GM18517 (cell line): Measurements from ENCODE around the gene QDPR.
"Not testable (repeated sequence)": the region's sequence is repeated elsewhere in the genome, so short reads cannot be mapped to it uniquely, and the experiment has no call there.

Experiments used
- ATAC-seq: cut with Tn5 transposase; IDR thresholded peaks from one replicate; pipeline ENCODE4 v1.9.1; 2021; ENCODE audit warnings: mild to moderate bottlenecking, moderate library complexity; ENCODE audit not compliant: unreplicated experiment

The QDPR gene

DNA sequence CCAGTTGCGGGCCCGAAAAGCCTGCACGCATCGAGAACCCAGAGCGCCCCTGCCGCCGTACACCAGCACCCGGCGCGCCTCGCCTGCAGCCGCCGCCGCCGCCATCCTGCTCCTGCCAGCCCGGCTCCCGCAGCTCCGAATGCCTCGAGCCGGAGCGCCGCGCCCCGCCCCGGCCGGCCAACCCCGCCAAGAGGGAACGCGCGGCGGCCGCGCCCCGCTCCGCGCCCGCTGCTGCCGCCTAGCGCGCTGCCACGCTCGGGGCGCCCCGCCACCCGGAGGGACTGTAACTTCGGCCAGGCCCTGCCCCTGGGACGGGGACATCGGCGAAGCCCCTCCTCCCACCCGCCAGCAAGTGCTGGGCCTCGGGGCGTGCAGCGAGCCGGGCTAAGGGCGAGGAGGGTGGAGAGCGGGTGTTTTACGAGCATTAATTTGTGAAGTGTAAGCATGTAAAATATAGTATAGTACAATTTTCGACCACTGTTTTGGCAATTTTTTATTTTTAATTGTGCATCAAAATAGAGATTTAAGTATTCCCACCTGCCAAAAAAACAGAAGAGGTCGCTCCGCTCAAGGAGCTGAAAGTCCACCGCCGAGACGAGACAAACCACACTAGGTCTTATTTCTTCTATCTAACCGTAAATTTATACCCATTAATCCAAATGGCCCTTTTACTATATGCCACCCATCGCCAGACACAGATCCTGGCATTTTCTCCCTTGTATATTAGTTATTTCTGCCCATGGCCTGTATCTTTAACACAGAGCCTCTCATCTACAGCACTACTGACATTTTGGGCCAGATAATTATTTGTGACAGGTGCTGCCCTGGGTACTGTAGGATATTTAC is at the start of gene QDPR:
TSS of gene QDPR (minus strand) at position 141 of the 846 bp plus-strand sequence. CDS start at position 105, 36 bp downstream.
- ATAC-seq, result peak; percentile 98

DNA sequence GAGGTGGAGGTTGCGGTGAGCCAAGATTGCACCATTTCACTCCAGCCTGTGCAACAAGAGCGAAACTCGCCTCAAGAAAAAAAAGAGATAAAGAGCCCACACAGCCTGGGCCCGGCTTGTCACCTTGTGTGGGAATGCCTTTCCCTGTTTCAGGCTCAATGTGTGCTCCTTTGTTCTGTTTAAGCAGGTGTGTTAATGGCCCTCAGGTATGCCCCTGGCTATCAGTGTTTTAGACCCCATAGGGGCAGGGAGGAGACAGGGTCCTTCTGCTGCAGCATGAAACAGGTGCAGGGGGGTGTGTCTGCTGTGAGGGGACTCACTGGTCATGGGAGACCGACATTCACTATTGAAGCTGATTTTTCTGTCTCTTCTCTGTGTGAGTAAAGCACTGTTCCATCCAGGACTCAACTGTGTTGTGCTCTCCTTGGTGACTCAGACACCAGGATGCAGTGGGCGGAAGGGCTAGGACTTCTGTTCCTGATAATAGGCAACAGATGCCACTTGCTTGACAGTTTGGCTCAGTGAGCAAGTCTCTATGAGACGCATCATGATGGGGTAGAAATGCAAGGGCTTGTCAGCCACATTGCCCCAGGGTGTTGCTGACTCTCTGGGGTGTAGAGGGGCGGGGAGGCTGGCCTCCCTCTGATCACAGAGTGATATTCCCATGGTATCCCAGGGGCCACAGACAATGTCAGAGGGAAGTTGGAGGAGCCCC is 49.5 kb upstream of the QDPR start:
- no peak for ATAC-seq

DNA sequence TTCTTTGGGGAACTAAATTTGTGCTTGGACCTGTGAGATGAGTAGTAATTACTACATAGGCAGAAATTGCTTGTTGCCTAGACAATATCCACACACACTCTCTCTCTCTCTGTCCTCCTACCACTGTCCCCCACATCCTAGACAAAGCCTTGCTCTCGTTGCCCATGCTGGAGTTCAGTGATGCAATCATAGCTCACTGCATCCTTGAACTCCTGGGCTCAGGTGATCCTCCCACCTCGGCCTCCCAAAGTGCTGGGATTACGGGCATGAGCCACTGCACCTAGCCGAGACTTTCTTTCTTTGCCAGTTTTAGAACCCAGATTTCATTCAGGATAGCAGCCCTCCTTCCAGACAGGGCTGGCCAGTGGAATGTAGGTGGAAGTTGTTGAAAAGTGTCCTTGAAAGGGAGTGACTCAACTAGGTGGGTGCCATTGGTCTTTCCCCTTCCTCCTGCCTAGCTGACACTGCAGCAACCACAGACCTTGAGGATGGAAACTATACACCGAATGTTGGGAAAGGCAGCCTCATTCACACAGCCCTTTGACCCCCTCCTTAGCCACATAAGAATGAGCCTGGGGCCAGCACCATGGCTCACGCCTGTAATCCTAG is 48.3 kb upstream of the QDPR start:
- no peak for ATAC-seq

DNA sequence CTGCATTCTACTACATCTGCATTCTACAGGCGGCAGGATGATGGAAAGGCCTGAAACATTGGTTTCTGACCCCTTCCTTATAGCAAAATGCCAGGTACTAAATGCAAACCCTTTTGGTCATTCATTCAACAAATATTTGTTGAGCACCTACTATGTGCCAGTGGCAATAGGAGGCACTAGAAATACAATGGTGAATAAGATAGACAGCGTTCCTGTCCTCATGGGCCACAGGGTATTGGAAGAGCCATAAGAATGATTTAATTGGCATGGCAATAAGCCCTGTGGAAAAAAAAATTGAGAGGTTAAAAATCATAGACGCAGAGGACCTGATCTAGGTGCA is 47.8 kb upstream of the QDPR start:
- no peak for ATAC-seq

DNA sequence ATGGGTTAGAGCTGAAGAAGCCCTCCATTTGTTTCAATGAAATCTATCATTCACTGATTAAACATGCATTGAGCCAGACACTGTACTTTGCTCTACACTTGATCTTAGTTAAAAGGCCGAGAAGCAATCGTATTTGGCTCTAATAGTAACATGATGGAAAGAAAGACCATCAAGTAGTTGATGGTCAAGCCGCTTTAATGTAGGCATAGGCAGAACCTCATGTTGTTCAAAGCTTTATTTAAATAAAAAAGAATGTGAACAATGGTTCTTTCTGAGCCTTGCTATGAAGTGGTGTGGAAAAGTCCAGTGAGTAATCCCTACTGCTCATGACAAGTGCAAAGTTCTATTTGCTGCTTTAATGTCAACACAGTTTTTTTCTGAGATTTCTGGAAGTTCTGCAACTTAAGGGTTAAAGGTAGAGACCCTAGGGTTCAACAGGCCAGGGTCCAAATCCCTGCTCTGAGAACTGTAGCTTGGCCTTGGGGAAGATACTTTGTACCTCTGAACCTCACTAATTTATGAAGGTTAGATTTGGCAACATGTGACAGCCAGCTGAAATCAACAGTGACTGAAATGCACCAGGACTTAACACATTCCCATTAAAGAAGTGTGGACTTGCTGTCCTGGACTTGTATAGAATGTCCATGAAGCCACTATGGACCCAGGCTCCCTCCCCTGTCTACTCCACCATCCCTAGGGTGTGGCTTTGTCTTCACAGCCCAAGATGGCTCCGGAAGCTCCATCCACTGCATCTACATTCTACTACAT is 47.2 kb upstream of the QDPR start:
- ATAC-seq, result no peak

DNA sequence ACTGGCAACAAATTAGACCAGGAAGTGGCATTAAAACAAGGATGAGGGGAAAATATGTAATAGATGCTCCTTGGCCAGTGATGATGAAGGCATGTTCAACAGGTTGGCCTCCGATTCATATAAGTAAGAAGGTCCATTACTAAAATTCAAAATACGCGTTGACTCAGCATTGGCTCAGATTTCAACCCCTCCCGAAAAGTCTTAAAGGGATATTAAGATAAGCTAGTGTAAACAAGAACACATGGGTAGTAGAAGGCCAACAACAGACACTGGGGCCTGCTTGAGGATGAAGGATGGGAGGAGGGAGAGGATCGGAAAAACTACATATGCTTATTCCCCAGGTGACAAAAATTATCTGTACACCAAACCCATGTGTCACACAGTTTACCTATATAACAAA is 46.0 kb upstream of the QDPR start:
- ATAC-seq, result no peak

DNA sequence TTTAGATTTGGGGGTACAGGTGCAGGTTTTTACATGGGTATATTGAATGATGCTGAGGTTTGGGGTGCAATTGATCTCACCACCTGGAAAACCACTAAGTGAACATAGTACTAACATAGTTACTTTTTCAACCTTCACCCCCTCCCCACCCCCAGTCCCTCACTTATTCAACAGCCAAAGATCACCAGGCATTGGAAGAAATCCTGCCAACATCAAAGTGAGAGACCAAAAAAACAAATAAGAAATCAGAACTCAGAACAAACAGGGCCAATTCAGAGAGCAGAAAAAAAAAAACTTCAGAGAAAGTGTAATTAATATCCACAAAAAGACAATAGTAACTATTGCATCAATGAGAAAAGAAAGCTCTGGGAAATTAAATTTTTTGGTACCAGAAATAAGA is 44.6 kb upstream of the QDPR start:
- ATAC-seq, result no peak

DNA sequence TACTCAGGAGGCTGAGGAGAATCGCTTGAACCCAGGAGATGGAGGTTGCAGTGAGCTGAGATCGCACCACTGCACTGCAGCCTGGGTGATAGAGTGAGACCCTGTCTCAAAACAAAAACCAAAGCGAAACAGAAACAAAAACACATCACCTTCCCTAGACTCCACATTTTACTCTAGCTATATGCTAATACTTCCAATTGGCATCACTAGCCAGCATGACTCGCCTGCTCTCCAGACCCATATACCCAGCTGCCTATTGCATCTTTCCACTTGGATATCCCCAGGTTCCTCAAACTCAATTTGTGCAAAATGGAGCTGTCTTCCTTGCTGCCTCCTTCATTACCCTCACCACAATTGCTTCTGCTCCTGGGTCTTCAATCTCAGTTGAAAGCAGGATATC is 42.7 kb upstream of the QDPR start:
- no peak for ATAC-seq

DNA sequence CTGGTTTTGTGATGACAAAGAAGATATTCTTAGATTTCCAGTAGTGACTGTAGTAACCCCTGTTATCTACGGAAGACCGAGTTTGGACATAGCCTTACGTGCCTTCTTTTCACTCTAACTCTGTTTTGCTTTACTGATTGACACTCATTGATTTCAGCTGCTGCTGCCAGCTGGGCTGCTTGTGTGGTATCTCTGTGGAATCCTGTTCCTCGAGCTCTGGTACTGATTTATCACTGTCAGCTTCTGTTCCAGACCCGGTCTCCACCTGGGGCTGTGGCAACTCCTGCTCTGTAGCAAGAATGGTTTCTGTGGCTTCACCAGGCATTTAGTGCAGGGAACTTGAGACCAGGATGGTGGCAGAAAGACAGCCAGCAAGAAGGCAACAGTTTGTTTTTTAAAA is 40.5 kb upstream of the QDPR start:
- ATAC-seq, result no peak

DNA sequence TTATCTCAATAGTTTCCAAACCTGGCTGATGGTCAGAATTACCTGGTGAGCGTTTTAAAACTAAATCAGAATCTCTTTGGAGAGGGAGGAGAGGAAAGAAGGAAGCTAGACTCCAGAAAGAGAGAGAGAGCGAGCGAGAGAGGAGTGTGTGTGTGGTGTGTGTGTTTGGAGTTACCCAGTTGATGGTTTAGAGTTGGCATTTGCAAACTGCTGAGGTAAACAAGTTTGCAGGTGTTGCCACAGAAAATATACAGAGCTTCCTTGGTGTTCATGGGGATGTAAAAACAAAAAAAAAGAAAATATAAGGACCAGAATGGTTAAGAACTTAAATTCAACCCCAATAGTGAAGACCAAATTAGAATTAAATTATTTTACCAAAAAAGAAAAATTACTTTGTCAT is 38.7 kb upstream of the QDPR start:
- no peak for ATAC-seq

DNA sequence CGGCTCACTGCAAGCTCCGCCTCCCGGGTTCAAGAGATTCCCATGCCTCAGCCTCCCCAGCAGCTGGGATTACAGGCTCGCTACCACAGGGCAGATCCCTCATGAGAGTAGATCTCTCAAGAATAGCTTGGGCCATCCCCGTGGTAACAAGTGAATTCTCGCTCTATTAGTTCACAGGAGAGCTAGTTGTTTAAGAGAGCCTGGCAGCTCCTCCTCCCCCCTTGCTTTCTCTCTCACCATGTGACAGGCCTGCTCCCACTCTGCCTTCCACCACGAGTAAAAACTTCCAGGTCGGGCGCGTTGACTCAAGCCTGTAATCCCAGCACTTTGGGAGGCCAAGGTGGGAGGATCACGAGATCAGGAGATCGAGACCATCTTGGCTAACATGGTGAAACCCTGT is 34.8 kb upstream of the QDPR start:
- no peak for ATAC-seq

DNA sequence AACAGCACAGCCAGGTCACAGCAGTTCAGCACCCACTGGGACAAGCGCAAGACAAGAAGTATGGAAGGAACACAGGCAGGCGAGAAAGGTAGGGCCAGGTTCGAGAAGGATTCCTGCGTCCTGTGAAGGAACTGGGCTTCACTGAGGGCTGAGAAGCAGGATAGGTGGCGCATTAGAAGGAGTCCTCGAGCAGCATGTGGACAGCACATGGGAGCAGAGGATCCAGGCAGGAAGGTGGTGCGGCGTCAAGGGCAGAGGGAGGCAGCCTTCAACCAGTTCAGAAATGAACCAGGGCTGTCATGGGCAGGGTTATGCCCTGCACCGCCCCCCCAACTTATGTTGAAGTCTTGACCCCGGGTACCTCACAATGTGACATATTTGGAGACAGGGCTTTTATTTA is 34.3 kb upstream of the QDPR start:
- ATAC-seq, result no peak

DNA sequence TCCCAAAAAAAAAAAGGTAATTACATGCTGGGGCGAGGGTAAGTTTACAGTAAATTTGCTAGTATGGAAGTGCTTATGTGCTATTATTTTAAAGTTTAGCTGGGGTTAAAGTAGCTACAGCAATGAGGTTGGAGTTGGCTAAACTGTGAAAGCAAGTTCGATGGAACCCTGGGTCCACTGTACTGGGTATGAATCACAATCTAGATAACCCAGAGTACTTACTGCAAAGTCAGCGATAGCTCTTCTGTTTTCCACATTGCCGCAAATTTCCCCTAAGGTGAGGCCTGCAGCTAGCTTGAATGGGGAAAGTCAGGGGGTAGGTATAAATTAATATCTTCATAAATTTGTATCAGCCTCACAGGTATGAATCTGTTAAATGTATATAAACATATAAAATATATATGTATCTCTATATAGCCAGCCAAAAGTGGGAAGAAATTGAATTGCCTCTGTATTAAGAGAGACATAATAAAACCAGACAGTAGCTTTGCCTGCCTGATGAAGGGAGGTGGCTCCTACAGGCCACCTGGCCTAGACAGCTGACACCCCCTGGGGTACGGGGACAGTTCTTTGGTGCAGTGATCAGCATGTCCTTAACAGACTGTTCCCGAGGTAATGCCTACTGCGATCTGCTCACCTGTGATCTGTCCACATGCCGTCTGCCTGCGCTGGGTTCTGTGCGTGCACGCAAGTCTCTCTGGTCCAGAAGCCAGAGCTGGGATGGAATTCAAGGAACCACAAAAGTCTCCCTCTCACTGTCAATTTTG is 33.7 kb upstream of the QDPR start:
- ATAC-seq, result no peak

DNA sequence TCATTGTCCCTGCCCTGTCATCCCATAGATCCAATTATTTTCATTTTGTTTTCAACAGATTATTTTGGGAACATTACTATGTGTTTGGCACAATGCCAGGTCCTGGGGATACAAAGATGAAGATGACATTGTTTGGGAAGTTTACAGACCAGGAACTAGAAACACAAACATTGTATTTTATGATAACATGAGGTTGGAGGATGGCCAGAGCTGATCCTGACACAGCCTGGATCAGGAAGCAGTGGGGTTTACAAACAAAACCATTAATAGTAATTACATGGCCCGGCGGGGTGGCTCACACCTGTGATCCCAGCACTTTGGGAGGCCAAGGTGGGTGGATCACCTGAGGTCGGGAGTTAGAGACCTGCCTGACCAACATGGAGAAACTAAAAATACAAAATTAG is 32.9 kb upstream of the QDPR start:
- no peak for ATAC-seq

DNA sequence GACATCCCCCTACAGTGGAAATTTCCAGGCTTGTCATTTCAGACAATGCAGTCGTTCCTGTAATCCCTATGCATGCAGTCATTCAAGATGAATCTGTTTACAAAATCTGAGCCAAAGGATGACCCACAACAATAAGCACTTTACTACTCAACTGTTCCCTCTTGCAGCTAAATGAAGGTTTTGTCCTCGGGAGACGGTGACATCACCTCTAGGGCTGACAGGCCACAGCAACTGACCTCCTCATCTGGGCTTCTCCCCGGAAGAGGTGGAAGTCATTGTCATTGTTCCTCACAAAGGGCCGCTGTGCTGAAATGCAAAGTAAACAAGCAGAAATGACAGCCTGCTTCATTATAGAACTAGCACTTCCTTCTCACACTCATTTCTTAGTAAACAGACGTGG is 32.3 kb upstream of the QDPR start:
- no peak for ATAC-seq

DNA sequence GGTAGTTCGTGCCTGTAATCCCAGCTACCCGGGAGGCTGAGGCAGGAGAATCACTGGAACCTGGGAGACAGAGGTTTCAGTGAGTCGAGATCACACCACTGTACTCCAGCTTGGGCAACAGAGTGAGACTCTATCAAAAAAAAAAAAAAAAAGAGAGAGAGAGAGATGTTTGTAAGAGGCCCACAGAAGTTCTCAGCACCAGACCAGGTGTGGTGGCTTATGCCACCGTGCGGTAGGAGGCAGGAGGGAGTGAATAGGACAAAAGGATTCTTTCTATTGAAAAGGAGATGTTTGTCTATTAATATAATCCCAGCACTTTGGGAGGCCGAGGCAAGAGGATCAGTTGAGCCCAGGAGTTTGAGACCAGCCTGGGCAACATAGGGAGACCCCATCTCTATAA is 25.2 kb upstream of the QDPR start:
- ATAC-seq, result not testable (repeated sequence)

DNA sequence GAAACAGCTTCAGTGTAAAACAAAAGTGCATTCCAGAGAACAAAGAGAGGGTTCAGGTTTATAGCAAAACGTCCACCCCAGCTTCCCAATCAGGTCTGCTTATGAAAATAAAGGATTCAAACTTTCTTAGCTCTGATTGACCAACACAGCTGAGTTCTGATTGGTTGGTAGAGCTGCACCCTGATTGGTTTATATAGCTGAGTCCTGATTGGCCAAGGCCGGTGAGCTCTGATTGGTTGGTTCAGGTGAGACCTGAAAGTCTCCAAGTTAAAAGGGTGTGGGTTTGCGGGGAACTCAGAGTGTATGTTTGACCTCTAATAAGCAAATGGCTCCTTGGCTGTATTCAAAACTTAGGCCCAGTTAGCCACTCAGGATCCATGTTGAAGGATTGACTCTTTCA is 24.0 kb upstream of the QDPR start:
- ATAC-seq, result no peak

DNA sequence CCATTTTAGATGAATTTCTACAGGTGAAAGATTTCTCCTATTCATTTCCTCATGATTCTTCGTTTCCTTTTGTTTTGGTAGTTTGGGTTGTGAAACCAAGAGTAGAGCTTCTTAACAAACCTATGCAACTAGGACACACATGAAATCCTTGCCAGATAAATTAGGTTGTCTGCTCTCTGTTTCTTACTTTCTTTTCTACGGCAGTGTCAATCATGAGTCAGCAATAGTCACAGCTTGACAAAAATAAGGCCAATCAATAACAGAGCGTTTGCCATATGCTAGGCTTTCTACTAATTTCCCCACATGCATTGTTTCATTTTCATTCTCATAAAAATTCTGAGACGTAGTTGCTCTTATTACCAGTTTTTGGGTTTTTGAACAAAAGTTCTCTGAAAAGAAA is 23.4 kb upstream of the QDPR start:
- no peak for ATAC-seq

DNA sequence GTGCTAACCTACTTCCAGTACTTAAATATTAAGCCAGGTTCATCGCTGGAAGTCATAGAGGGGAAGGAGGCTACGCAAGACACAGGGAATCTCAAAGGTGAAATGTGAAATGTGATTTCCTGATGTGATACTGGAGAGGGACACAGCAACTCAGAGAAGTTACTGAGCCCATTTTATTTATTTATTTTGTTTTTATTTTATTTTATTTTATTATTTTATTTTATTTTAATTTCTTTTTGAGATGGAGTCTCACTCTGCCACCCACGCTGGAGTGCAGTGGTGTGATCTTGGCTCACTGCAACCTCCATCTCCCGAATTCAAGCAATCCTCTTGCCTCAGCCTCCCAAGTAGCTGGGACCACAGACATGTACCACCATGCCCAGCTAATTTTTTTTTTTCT is 22.8 kb upstream of the QDPR start:
- ATAC-seq, result no peak

DNA sequence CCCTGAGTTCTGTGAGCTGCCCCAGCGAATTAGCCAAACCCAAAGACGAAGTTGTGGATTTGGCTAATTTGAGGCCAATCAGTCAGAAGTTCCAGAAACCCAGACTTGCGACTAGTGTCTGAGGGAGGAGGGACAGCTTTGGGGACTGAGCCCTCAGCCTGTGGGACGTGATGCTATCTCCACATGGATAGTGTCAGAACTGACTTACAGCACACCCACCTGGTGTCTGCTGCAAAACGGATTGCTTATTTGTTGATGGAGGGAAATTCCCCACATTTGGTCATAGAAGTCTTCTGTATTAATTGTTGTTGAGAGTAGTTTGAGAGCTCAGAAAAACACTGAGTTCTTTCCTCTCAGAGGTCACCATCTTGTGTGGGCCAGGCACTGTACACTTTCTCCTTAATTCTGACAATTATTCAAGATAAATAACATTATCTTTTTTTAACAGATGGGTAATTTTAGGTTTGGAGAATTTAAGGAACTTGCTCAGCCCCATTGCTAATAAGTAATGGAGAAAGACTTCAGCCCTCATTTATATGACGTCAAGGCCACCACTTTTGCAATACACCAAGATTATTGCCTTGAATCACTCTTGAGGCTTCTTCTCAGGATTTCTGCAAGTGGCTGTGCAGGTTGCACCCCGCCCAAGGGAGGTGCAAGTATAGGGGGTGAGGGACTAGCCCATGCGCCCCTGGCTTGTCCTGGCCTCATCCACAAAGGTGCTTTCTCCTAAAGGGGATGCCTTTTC is 19.8 kb upstream of the QDPR start:
- no peak for ATAC-seq
